KMS-11 (cell line): ENCODE measurements around the gene RFC4.

ENCODE experiments used
- H2AFZ ChIP-seq: fragments of 200-600 bp; sonication (generic); 2 replicates; pipeline ENCODE4 v1.6.1; 2016; ENCODE audit warnings: antibody characterized with exemption, mixed run types, low read depth
- H3K27ac ChIP-seq: fragments of 200-600 bp; sonication (generic); 2 replicates; pipeline ENCODE4 v1.6.1; 2016; ENCODE audit warnings: mild to moderate bottlenecking, mixed run types
- H3K27me3 ChIP-seq: fragments of 200-600 bp; sonication (generic); 2 replicates; pipeline ENCODE4 v1.6.1; 2017; ENCODE audit warnings: mild to moderate bottlenecking, low read depth, mixed run types, moderate library complexity; ENCODE audit not compliant: insufficient read depth
- H3K36me3 ChIP-seq: fragments of 200-600 bp; sonication (generic); 2 replicates; pipeline ENCODE4 v1.6.1; 2017; ENCODE audit warnings: mild to moderate bottlenecking, mixed run types; ENCODE audit not compliant: insufficient read depth
- H3K4me1 ChIP-seq: fragments of 200-600 bp; sonication (generic); 2 replicates; pipeline ENCODE4 v1.6.1; 2016; ENCODE audit warnings: mild to moderate bottlenecking, low read depth, mixed run types; ENCODE audit not compliant: poor library complexity, severe bottlenecking
- H3K4me2 ChIP-seq: fragments of 200-600 bp; sonication (generic); 2 replicates; pipeline ENCODE4 v1.7.0; 2016; ENCODE audit warnings: mild to moderate bottlenecking, mixed run types
- H3K4me3 ChIP-seq: fragments of 200-600 bp; sonication (generic); IDR thresholded peaks from 2 replicates; pipeline ENCODE4 v1.6.1; 2017; ENCODE audit warnings: low read depth, low read length, mixed read lengths; ENCODE audit not compliant: insufficient read depth
- H3K79me2 ChIP-seq: fragments of 200-600 bp; sonication (generic); 2 replicates; pipeline ENCODE4 v1.6.1; 2016; ENCODE audit warnings: low read depth, mixed run types; ENCODE audit not compliant: insufficient read depth
- H3K9ac ChIP-seq: fragments of 200-600 bp; sonication (generic); 2 replicates; pipeline ENCODE4 v1.6.1; 2016; ENCODE audit warnings: mild to moderate bottlenecking, mixed run types
- H4K20me1 ChIP-seq: fragments of 200-600 bp; sonication (generic); 2 replicates; pipeline ENCODE4 v1.6.1; 2016; ENCODE audit warnings: mild to moderate bottlenecking, mixed run types; ENCODE audit not compliant: insufficient read depth
- TF ChIP-seq, protein P1 (sequence below): fragments of 200-600 bp; sonication (generic); conservative IDR thresholded peaks from 2 replicates; pipeline ENCODE4 v1.6.1; 2017; ENCODE audit warnings: low read depth, mild to moderate bottlenecking, antibody characterized with exemption, low read length, moderate library complexity, mixed read lengths

The RFC4 gene

DNA sequence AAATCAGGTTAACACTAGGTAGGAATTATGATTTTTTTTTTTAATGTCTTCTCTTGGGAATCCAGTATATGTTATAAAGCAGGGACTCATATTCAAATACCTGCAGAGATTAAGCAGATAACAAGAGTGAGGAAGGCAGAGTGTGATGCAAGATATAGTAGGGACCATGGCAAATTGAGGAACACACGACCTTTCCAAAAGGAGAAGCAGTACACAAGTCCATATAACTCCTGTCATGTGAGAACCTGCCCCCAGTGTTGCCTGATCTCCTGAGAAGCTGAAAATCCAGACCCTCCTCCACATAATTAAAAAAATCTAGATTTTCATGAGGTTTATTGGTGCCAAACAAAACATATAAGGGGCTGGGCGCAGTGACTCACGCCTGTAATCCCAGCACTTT lies 3.6 kb downstream of the RFC4 start:
- Histone ChIP-seq H3K36me3 (no peaks in the 10 kb centered on the region; the same call in 1 of the 2 replicates), H3K27ac (no peak overlapping the region), H3K27me3 (no peaks in the 10 kb centered on the region), H3K79me2 (peaks cover 36% of the 10 kb centered on the region), H4K20me1 (no peaks in the 10 kb centered on the region), H3K9ac (no peak overlapping the region), H2AFZ (no peak overlapping the region), H3K4me1 (peaks cover 36% of the 10 kb centered on the region), H3K4me2 (no peak overlapping the region), H3K4me3 (no peak overlapping the region)
- TF ChIP-seq, protein P1, sequence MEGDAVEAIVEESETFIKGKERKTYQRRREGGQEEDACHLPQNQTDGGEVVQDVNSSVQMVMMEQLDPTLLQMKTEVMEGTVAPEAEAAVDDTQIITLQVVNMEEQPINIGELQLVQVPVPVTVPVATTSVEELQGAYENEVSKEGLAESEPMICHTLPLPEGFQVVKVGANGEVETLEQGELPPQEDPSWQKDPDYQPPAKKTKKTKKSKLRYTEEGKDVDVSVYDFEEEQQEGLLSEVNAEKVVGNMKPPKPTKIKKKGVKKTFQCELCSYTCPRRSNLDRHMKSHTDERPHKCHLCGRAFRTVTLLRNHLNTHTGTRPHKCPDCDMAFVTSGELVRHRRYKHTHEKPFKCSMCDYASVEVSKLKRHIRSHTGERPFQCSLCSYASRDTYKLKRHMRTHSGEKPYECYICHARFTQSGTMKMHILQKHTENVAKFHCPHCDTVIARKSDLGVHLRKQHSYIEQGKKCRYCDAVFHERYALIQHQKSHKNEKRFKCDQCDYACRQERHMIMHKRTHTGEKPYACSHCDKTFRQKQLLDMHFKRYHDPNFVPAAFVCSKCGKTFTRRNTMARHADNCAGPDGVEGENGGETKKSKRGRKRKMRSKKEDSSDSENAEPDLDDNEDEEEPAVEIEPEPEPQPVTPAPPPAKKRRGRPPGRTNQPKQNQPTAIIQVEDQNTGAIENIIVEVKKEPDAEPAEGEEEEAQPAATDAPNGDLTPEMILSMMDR = no peak

DNA sequence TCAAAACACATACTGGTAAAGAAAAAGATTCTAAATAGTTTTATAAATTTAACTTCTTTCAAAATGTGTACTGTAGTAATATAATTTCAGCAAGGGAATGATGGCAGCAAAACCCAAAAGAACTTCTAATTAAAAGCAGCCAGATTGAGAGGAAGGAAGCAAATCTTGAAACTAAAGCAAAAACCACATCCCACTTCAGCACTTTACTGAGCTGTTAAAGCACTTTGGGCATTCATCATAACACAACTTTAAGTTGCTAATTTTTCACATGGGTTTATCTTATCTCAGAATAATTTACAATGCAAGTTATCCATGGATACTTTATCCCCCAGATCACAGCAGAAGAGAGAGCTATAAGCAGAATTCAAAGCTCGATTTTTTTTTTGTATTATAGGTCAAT lies 6.0 kb downstream of the RFC4 start:
- H3K4me2 ChIP-seq = peak overlapping the region; percentile 14; the same call in 1 of the 2 replicates
- H3K27me3 ChIP-seq = no peaks in the 10 kb centered on the region
- H3K4me3 ChIP-seq = no peak overlapping the region
- H3K9ac ChIP-seq = no peak overlapping the region
- no peaks in the 10 kb centered on the region; the same call in 1 of the 2 replicates for H3K36me3 ChIP-seq
- H3K4me1 ChIP-seq = peaks cover 29% of the 10 kb centered on the region
- no peaks in the 10 kb centered on the region for H4K20me1 ChIP-seq
- TF ChIP-seq, protein P1 = no peak
- H3K27ac ChIP-seq = no peak overlapping the region
- H2AFZ ChIP-seq = no peak overlapping the region
- H3K79me2 ChIP-seq = peaks cover 30% of the 10 kb centered on the region

DNA sequence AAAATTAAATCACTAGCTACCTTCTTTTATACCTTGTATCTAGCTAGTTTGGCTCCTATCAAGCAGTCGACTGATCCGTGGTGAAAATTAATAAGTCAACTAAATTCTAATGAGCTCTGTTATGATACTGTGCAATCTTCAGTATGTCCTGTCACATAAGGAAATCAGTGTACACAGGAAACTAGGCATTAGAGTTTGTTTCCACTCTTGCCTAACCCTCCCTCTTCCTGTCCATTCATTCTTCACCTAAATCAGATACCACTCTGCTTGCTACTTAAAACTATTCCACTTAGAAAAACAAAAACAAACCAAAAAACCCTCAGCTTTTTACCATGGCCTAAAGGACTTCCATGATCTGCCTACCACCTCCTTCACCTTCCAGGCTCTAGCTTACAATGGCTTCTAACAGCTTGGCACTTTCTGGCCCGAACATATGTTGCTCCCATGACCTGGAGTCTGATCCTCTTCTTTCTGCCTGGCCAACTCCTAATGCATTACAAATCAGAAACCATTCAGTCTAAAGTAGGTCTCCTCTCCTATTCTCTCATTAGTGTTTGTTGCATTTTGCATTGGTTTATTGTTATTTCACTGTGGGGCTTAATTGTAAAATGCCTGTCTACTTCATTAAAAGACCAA lies 7.9 kb downstream of the RFC4 start:
- TF ChIP-seq, protein P1 = no peak
- Histone ChIP-seq H4K20me1 (no peaks in the 10 kb centered on the region), H3K79me2 (peaks cover 11% of the 10 kb centered on the region; the same call in 1 of the 2 replicates), H3K27ac (no peak overlapping the region), H3K36me3 (peaks cover 5% of the 10 kb centered on the region; the same call in 1 of the 2 replicates), H3K4me1 (peaks cover 16% of the 10 kb centered on the region), H3K4me2 (no peak overlapping the region), H2AFZ (no peak overlapping the region), H3K4me3 (no peak overlapping the region), H3K27me3 (no peaks in the 10 kb centered on the region), H3K9ac (no peak overlapping the region)

DNA sequence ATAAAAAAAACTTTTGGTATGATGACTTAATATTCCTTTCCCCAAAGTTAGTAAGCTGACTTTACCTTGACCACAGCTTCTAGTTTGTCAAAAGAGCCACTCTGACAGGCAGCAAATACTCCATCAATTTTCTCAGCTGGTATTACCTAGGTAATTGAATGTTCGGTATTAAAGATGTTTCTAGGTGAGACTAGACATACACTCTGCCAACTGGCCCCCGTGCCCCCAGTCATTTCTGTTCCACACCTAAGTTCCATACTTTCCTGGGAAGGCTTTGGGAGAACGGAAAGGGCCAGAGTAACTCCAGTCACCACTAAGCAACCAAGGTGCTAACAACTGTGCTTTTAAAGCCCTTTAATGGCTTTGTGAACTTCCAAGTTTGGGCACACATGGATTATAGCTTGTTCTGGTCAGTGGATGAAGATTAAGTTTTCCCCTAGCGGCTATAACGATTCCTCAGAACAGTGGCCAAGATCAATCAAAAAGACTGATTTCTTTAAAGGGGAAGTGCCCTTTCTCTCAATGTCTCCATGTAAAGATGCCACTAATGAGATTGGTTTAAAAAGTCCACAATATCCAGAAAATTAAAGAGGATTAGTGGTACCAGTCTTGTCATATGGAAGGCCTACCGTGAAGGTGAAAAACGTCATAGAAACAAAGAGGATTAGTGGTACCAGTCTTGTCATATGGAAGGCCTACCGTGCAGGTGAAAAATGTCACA lies 15.9 kb downstream of the RFC4 start:
- peaks cover 52% of the 10 kb centered on the region for H3K36me3 ChIP-seq
- H4K20me1 ChIP-seq = peaks cover 57% of the 10 kb centered on the region
- TF ChIP-seq, protein P1 = no peak
- H3K9ac ChIP-seq = no peak overlapping the region
- H2AFZ ChIP-seq = no peak overlapping the region
- H3K4me3 ChIP-seq = no peak overlapping the region
- H3K27me3 ChIP-seq = no peaks in the 10 kb centered on the region
- peaks cover 23% of the 10 kb centered on the region for H3K4me1 ChIP-seq
- peaks cover 38% of the 10 kb centered on the region for H3K79me2 ChIP-seq
- no peak overlapping the region for H3K4me2 ChIP-seq
- peak overlapping the region; percentile 95; the same call in 1 of the 2 replicates for H3K27ac ChIP-seq
